Thymus (tissue), 11 donors: Measurements from ENCODE around the gene PIH1D1. TPM values are rescaled to one million over a fixed set of nuclear protein-coding genes. Genes with fewer than 3 reads are reported as not detected.

ENCODE experiments used
- DNase-seq, 9 donors: peaks; one replicate each; pipeline ENCODE4 v3.0.0-alpha.2; 2013; ENCODE audit warnings: low spot score in 9 of 9, low read depth in 6 of 9, missing footprints in 1 of 9
- H3K27ac ChIP-seq, 2 donors: one replicate each; pipeline ENCODE4 v1.5.1; 2013; ENCODE audit warnings: control low read depth in 1 of 2, low read depth in 1 of 2, low read length in 1 of 2, mild to moderate bottlenecking in 1 of 2, moderate library complexity in 1 of 2
- H3K27me3 ChIP-seq, 2 donors: one replicate each; pipeline ENCODE4 v1.5.1; 2013; ENCODE audit warnings: low read length in 1 of 2; ENCODE audit not compliant: control insufficient read depth in 2 of 2, insufficient read depth in 1 of 2
- H3K36me3 ChIP-seq, 2 donors: one replicate each; pipeline ENCODE4 v1.5.1; 2013; ENCODE audit warnings: low read length in 1 of 2, mild to moderate bottlenecking in 1 of 2, moderate library complexity in 1 of 2; ENCODE audit not compliant: control insufficient read depth in 2 of 2, insufficient read depth in 2 of 2
- H3K4me1 ChIP-seq, 2 donors: one replicate each; pipeline ENCODE4 v1.5.1; 2013; ENCODE audit warnings: low read length in 2 of 2; ENCODE audit not compliant: control insufficient read depth in 2 of 2, insufficient read depth in 2 of 2
- H3K4me3 ChIP-seq, 2 donors: one replicate each; pipeline ENCODE4 v1.5.1; 2013; ENCODE audit warnings: low read length in 2 of 2, control low read depth in 1 of 2, mild to moderate bottlenecking in 1 of 2
- H3K9me3 ChIP-seq, 2 donors: one replicate each; pipeline ENCODE4 v1.5.1; 2013; ENCODE audit warnings: low read length in 1 of 2, mild to moderate bottlenecking in 1 of 2; ENCODE audit not compliant: control insufficient read depth in 2 of 2, insufficient read depth in 1 of 2
- WGBS: extraction: QIAGEN DNeasy Blood & Tissue Kit; methylation state at CpG from one replicate; pipeline ENCODE4 v1.1.7; 2013; 5-methylcytosine and 5-hydroxymethylcytosine counted together
- polyA plus RNA-seq: library from polyadenylated mRNA; stranded (reverse); fragments of 200-250 nt; gene quantifications from one replicate; pipeline ENCODE4 v1.2.3, GENCODE V29; 2013
- total RNA-seq: library from RNA; stranded (reverse); fragments of 120-200 nt; gene quantifications from one replicate; pipeline ENCODE4 v1.2.4, GENCODE V29; 2013
- donor health status: healthy.

PIH1D1 gene
- total and polyA plus RNA-seq, 2 donors: 99.1 to 130 TPM

- Histone ChIP-seq H3K4me1 (peaks cover 5 to 36% of the 10 kb centered on the region in 2 donors), H3K27ac (peak overlapping the region; percentile 8 to 50), H3K4me3 (no peak overlapping the region), H3K9me3 (peaks cover 0 to under 1% of the 10 kb centered on the region in 2 donors), H3K36me3 (no peaks in the 10 kb centered on the region), H3K27me3 (peaks cover 0 to 2% of the 10 kb centered on the region in 2 donors)
- 60% methylated on average over 7 of the region's 7 CpGs for WGBS
- peak in 1 of 9 donors; percentile 46 for DNase-seq
These were observed 48.0 kb downstream of the PIH1D1 start for GRCh38 chr19:49403404-49404187.

- Histone ChIP-seq H3K27ac (no peak overlapping the region), H3K4me1 (peaks cover 10 to 38% of the 10 kb centered on the region in 2 donors), H3K36me3 (no peaks in the 10 kb centered on the region), H3K27me3 (peaks cover 0 to 9% of the 10 kb centered on the region in 2 donors), H3K4me3 (no peak overlapping the region), H3K9me3 (no peaks in the 10 kb centered on the region)
- DNase-seq: no peak
- 98% methylated on average over 6 of the region's 6 CpGs for WGBS
These were observed 51.6 kb downstream of the PIH1D1 start for GRCh38 chr19:49400029-49400428.

- Histone ChIP-seq H3K27ac (no peak overlapping the region), H3K36me3 (no peaks in the 10 kb centered on the region), H3K4me3 (no peak overlapping the region), H3K4me1 (peaks cover 10 to 35% of the 10 kb centered on the region in 2 donors), H3K27me3 (peaks cover 0 to 11% of the 10 kb centered on the region in 2 donors), H3K9me3 (no peaks in the 10 kb centered on the region)
- 88% methylated on average over 6 of the region's 6 CpGs for whole genome bisulfite sequencing
- no peak for DNase-seq
These were observed 52.7 kb downstream of the PIH1D1 start for GRCh38 chr19:49398931-49399330.

GRCh38 chr19:49398001-49398615 lies 53.5 kb downstream of the PIH1D1 start:
- peaks cover 10 to 32% of the 10 kb centered on the region in 2 donors for H3K4me1 ChIP-seq
- peaks cover 0 to 16% of the 10 kb centered on the region in 2 donors for H3K27me3 ChIP-seq
- 54% methylated on average over 11 of the region's 11 CpGs for WGBS
- no peaks in the 10 kb centered on the region for H3K36me3 ChIP-seq
- no peak overlapping the region for H3K27ac ChIP-seq
- no peak overlapping the region for H3K4me3 ChIP-seq
- DNase-seq: peak in 1 of 9 donors; percentile 38
- H3K9me3 ChIP-seq: no peaks in the 10 kb centered on the region

GRCh38 chr19:49396738-49397505 lies 54.7 kb downstream of the PIH1D1 start:
- H3K36me3 ChIP-seq: no peaks in the 10 kb centered on the region
- peaks cover 0 to 16% of the 10 kb centered on the region in 2 donors for H3K27me3 ChIP-seq
- H3K4me3 ChIP-seq: no peak overlapping the region
- peaks cover 10 to 31% of the 10 kb centered on the region in 2 donors for H3K4me1 ChIP-seq
- 88% methylated on average over 8 of the region's 8 CpGs for WGBS
- DNase-seq: no peak
- H3K27ac ChIP-seq: no peak overlapping the region
- no peaks in the 10 kb centered on the region for H3K9me3 ChIP-seq

Other genes starting within 250 kb of the PIH1D1 start
- 0.76 TPM for gene SLC6A16, start 126.6 kb downstream of the PIH1D1 start, total RNA-seq
- gene SLC6A16, start 126.6 kb downstream of the PIH1D1 start, polyA plus RNA-seq: 2.5 TPM
- 31.6 TPM for gene CD37, start 116.4 kb downstream of the PIH1D1 start, total RNA-seq
- gene CD37, start 116.4 kb downstream of the PIH1D1 start, polyA plus RNA-seq: 78.4 TPM
- 4.1 TPM for gene TEAD2, start 89.4 kb downstream of the PIH1D1 start, total RNA-seq
- 6.6 TPM for gene TEAD2, start 89.4 kb downstream of the PIH1D1 start, polyA plus RNA-seq
- gene DKKL1, start 87.9 kb downstream of the PIH1D1 start, total RNA-seq: 0.14 TPM
- gene DKKL1, start 87.9 kb downstream of the PIH1D1 start, polyA plus RNA-seq: 0.21 TPM
- 0.09 TPM for gene KASH5, start 63.6 kb downstream of the PIH1D1 start, total RNA-seq
- gene KASH5, start 63.6 kb downstream of the PIH1D1 start, polyA plus RNA-seq: 0.09 TPM
- not detected for gene PTH2, start 28.4 kb downstream of the PIH1D1 start, total RNA-seq
- gene PTH2, start 28.4 kb downstream of the PIH1D1 start, polyA plus RNA-seq: not detected
- not detected for gene GFY, start 26.4 kb downstream of the PIH1D1 start, total RNA-seq
- 0.05 TPM for gene GFY, start 26.4 kb downstream of the PIH1D1 start, polyA plus RNA-seq
- under 0.01 TPM for gene SLC17A7, start 10.3 kb downstream of the PIH1D1 start, total RNA-seq
- 0.57 TPM for gene SLC17A7, start 10.3 kb downstream of the PIH1D1 start, polyA plus RNA-seq
- gene ALDH16A1, start 1.4 kb upstream of the PIH1D1 start, total RNA-seq: 28.5 TPM
- 51.6 TPM for gene ALDH16A1, start 1.4 kb upstream of the PIH1D1 start, polyA plus RNA-seq
- gene FLT3LG, start 22.4 kb upstream of the PIH1D1 start, total RNA-seq: 22.3 TPM
- 32.1 TPM for gene FLT3LG, start 22.4 kb upstream of the PIH1D1 start, polyA plus RNA-seq
- gene RPL13A, start 35.8 kb upstream of the PIH1D1 start, total RNA-seq: 3,666 TPM
- 4,231 TPM for gene RPL13A, start 35.8 kb upstream of the PIH1D1 start, polyA plus RNA-seq
- 3,463 TPM for gene RPS11, start 44.6 kb upstream of the PIH1D1 start, total RNA-seq
- 4,965 TPM for gene RPS11, start 44.6 kb upstream of the PIH1D1 start, polyA plus RNA-seq
- 120 TPM for gene FCGRT, start 60.8 kb upstream of the PIH1D1 start, total RNA-seq
- 166 TPM for gene FCGRT, start 60.8 kb upstream of the PIH1D1 start, polyA plus RNA-seq
- 8.8 TPM for gene RCN3, start 76.2 kb upstream of the PIH1D1 start, total RNA-seq
- gene RCN3, start 76.2 kb upstream of the PIH1D1 start, polyA plus RNA-seq: 32.7 TPM
- 137 TPM for gene NOSIP, start 128.7 kb upstream of the PIH1D1 start, total RNA-seq
- gene NOSIP, start 128.7 kb upstream of the PIH1D1 start, polyA plus RNA-seq: 156 TPM
- gene PRRG2, start 129.5 kb upstream of the PIH1D1 start, total RNA-seq: 2.2 TPM
- 5.5 TPM for gene PRRG2, start 129.5 kb upstream of the PIH1D1 start, polyA plus RNA-seq
- gene PRR12, start 139.4 kb upstream of the PIH1D1 start, total RNA-seq: 2.3 TPM
- 10.2 TPM for gene PRR12, start 139.4 kb upstream of the PIH1D1 start, polyA plus RNA-seq
- 12.7 TPM for gene RRAS, start 188.3 kb upstream of the PIH1D1 start, total RNA-seq
- gene RRAS, start 188.3 kb upstream of the PIH1D1 start, polyA plus RNA-seq: 60.9 TPM
- 3.2 TPM for gene SCAF1, start 190.4 kb upstream of the PIH1D1 start, total RNA-seq
- 17.2 TPM for gene SCAF1, start 190.4 kb upstream of the PIH1D1 start, polyA plus RNA-seq
- gene IRF3, start 214.0 kb upstream of the PIH1D1 start, total RNA-seq: 83.6 TPM
- 259 TPM for gene IRF3, start 214.0 kb upstream of the PIH1D1 start, polyA plus RNA-seq
- gene BCL2L12, start 214.1 kb upstream of the PIH1D1 start, total RNA-seq: 18.7 TPM
- gene BCL2L12, start 214.1 kb upstream of the PIH1D1 start, polyA plus RNA-seq: 27.1 TPM
- 173 TPM for gene PRMT1, start 225.5 kb upstream of the PIH1D1 start, total RNA-seq
- 101 TPM for gene PRMT1, start 225.5 kb upstream of the PIH1D1 start, polyA plus RNA-seq
- 0.47 TPM for gene ADM5, start 237.8 kb upstream of the PIH1D1 start, total RNA-seq
- gene ADM5, start 237.8 kb upstream of the PIH1D1 start, polyA plus RNA-seq: 5.5 TPM
- gene CPT1C, start 239.3 kb upstream of the PIH1D1 start, total RNA-seq: 0.61 TPM
- 3.5 TPM for gene CPT1C, start 239.3 kb upstream of the PIH1D1 start, polyA plus RNA-seq